ENCODE data around the gene TIMM23B.
"Not testable (repeated sequence)": the region's sequence is repeated elsewhere in the genome, so short reads cannot be mapped to it uniquely, and the experiment has no call there.

DNA sequence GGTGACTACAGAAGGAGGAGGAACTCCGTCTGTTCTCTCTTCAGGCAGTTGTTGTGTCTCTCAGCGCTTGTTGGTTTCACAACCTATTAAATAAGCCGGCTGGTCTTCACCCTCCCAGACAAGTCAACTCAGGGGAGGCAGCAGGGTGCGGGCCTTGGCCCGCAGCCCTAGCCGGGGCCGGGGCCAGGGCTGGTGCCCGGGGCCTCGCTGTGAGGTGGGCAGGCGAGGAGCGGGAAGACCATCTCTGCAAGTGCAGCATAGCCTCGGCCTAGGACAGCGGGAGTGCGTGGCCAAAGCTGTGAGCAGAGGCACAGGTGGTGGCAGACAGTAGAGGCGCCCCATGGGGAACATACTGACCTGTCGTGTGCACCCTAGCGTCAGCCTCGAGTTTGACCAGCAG lies 46.5 kb downstream of the TIMM23B start, which contains the start of gene AGAP6:
- not testable (repeated sequence) for TF ChIP-seq POLR2AphosphoS5, POLR2A (IDR thresholded peaks at IDR 0.05)
- TF ChIP-seq, protein P1, sequence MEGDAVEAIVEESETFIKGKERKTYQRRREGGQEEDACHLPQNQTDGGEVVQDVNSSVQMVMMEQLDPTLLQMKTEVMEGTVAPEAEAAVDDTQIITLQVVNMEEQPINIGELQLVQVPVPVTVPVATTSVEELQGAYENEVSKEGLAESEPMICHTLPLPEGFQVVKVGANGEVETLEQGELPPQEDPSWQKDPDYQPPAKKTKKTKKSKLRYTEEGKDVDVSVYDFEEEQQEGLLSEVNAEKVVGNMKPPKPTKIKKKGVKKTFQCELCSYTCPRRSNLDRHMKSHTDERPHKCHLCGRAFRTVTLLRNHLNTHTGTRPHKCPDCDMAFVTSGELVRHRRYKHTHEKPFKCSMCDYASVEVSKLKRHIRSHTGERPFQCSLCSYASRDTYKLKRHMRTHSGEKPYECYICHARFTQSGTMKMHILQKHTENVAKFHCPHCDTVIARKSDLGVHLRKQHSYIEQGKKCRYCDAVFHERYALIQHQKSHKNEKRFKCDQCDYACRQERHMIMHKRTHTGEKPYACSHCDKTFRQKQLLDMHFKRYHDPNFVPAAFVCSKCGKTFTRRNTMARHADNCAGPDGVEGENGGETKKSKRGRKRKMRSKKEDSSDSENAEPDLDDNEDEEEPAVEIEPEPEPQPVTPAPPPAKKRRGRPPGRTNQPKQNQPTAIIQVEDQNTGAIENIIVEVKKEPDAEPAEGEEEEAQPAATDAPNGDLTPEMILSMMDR (IDR thresholded peaks at IDR 0.05) = not testable (repeated sequence)
